Endothelial cell of hepatic sinusoid (primary cell): ENCODE measurements around the gene SOWAHC.
"Not testable (repeated sequence)": the region's sequence is repeated elsewhere in the genome, so short reads cannot be mapped to it uniquely, and the experiment has no call there.

Experiments used
- in situ Hi-C: cut with HindIII; loops from 2 replicates; pipeline ENCODE4 v1.10.0; 2017; ENCODE audit warnings: low sequenced_read_pairs

The SOWAHC gene

DNA sequence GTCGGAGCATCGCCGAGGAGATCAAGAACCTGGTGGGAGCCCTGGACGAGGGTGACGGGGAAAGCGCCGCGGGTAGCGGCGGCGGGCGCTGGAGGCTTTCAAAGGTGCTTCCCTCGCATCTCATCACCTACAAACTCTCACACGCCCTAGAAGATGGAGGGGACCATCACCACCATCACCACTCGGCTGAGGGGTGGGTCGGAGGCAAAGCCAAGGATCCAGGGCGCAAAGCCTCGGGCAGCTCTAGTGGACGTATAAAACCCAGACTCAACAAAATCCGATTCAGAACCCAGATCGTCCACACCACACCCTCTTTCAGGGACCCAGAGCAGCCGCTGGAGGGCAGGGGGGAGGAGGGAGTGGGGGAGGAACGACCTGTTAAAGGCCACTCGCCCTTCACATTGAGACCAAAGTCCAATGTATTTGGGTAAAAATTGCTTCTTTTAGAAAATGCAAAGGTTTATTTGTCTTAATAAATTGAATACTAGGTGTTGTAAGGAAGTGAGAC is 1.5 kb downstream of the SOWAHC start:
- in situ Hi-C loops, result no loop called here

DNA sequence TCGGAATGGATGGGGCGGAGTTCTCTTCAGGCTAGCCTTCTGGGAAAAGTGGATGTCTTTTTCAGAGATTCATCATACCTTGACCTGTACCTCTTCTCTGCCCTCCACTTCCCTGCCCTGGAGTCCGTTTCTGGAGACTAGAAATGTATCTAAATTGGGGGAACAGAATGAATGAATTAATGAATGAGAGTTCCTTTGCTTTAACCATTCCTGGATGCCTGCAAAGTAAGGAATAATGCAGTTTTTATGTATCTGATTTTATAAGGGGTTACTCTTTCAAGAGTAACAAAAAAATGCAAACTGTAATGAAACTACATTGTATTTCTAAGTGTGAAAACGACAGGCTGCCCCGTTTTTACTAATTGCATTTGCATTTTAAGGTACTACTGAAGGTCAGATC is 2.0 kb downstream of the SOWAHC start:
- in situ Hi-C loops, result no loop called here

DNA sequence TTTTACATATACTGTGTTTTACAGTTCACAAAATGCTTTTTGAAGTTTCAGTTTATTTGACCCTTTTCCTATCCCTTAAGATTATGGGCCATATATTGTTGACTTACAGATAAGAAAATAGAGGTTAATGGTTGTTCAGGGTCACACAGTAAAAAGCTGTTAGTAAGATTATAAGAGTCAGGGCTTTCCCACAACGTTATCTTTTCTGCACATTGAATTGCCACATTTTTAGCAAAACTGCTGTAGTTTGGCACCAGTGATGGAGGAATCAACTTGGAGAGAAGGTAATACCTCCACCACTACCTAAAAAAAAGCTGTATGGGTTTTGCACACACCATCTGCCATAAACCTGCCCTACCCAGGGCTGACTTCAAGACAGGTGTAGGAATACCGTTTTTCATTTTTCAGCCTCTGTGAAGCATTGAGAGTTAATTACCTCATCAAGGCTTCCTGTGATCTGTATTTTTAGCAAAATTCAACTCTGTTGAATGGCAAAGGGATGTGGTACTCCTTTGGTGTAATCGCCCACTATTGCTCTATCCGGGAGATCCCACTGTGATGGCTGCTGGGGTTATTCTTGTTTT is 5.0 kb downstream of the SOWAHC start:
- in situ Hi-C loops, result no loop called here

DNA sequence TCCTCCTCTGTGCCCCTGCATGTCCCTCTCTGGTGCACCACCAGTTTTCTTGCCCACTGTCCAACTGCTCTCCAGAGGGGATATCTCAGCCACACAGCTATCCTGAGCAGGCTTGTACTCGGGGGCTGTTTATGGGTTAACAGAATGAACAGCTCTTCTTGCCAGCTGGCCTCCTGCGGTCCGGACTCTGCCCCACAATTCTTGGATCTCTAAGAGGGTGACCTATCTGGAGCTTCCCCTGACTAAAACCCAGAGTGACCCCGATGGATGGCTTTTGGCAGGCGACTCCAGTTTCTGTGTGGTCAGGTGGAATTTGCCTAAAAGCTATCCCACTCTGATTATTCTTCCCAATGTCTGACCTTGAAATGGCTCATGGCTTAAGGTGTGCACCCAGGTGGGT is 9.1 kb downstream of the SOWAHC start:
- in situ Hi-C loops, result loop anchor here (5.0 kb wide), 1 partner anchor 39 kb away; no protein-coding TSS in a partner anchor

DNA sequence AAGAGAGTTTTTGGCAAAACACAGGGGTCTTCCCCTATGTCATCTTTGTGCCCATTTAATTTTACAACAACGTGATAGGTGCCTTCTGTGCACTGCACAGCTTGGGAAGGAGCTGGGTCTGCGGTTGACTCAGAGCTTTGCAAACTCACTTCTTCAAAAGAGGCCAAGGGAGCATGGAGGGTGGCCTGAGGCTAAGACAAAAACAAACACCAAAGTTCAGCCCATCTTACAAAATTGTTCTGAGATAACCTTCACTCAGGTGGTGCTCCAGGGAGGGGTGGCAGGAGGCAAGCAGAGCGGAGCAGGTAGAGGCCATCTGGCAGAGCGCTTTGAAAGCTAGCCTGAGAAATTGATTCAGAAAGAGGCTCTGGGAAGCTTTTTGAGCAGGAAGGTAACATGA is 9.8 kb downstream of the SOWAHC start:
- in situ Hi-C loops, result loop anchor here (5.0 kb wide), 1 partner anchor 38 kb away; no protein-coding TSS in a partner anchor

DNA sequence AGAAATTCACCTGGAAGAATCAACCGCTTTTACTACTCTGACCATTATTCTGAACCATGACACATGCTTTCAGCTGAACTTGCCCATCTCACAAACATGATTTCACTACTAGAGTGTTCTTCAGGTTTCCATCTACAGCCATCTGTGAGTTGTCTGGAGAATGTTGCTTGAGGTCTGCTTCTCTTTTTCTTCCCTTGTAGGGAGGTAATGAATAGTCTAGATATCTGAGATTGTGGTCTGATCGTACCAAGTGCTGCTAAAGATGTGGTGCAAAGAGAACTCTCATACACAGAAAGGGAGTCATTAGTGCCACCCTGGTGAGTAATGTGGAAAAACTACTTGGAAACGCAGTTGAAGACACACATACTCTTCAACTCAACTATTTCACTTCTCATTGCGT is 10.2 kb downstream of the SOWAHC start:
- in situ Hi-C loops, result loop anchor here (5.0 kb wide), 1 partner anchor 38 kb away; no protein-coding TSS in a partner anchor

DNA sequence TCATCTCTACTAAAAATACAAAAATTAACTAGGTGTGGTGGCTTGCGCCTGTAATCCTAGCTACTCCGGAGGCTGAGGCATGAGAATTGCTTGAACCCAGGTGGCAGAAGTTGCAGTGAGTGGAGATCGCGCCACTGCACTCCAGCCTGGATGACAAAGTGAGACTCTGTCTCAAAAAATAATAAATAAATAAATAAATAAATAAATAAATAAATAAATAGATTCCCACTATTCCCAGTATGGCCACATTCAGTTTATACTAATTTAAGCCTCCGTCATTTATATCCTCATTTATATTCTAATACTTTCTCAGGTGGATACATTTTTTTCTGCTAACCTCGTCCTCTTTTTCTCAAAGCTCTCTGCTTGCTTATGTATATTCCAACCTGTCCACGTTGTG is 14.2 kb downstream of the SOWAHC start:
- in situ Hi-C loops, result not testable (repeated sequence)

DNA sequence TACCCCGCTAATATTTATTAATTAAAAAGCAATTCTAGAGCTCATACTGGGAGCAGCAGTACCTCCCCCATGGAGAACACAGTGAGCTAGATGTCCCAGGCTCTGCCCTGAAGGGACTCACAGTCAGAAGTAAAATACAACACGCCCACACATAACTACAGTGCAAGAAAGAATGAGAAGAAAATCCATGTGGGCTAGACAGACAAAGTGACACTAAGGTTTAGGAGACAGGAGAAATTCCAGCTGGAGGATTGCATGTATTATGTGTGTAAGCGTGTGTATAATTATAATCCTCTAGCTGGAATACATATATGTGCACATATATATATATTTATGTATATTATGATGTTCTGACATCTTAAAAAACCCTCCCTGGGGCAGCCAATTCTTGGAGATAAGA is 15.7 kb downstream of the SOWAHC start:
- in situ Hi-C loops, result no loop called here

DNA sequence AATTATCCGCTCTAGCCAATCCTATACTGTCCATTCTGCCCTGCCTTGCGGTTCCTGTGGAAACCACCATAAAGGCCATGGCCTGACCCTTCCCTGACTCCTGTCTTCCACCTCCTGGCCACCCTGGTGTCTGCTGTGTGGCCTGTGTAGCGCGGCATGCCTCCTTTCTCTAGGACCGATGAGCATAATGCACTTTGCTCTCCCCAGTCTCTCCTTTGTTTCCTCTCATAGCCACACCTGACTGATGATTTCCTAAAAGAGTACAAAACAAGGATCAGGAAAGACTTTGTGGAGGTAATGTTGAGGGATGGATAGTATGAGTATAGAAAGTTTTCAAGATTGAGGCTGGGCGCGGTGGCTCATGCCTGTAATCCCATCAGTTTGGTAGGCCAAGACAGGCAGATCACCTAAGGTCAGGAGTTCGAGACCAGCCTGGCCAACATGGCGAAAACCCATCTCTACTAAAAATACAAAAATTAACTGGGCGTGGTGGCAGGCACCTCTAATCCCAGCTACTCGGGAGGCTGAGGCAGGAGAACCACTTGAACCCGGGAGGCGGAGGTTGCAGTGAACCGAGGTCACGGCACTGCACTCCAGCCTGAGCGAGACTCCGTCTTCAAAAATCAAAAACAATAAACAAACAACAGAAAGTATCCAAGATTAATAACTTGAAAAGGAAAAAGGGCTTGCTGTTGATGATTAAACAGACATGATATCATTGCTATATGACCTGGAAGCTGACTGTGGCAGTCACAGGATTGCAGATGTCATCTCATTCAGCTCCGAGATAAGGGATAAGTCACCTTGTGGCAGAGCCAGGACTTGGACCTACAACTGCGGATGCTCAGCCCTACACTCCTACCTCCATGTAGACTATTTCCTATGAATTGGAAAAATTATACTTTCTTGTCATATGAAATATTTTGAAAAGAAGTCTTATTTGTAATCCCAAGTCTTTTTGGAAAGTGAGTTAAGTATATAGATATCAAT is 16.6 kb downstream of the SOWAHC start:
- in situ Hi-C loops, result no loop called here

DNA sequence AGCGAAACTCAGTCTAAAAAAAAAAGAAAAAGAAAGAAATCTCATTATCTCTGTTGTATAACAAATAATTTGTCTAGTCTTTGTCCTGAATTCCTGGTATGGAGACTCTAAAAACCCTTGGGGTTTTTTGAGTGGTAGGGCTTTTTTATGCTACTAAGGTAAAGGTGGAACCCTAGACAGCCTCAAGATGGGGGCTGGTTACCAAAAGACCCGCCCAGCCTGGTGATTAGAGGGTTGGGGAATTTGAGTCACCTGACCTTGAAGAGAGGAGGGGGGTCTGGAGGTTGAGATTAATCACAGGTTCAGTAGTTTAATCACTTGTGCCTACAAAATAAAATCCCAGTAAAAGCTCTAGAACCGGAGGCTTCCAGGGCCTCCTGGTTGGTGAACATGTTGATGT is 17.6 kb downstream of the SOWAHC start:
- in situ Hi-C loops, result no loop called here

DNA sequence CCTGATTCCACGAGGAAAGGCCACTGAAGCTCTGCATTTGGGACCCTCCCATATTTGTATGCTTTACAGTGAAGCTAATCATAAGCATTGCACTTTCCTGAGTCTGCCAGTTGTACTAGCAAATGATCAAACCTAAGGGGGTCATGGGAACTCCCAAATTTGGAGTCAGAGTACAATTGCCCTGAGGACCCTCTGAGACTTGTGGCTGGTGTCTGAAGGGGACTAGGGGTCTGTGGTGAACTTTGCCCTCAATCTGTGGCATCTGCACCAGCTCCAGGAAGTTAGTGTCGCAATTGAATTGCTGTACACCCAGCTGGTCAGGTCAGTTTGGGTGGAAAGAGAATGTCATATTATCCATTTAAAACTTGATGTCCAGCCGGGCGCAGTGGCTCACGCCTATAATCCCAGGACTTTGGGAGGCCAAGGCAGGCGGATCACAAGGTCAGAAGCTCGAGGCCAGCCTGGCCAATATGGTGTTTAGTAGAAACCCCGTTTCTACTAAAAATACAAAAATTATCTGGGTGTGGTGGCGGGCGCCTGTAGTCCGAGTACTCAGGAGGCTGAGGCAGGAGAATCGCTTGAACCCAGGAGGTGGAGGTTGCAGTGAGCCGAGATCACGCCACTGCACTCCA is 18.1 kb downstream of the SOWAHC start:
- in situ Hi-C loops, result no loop called here

DNA sequence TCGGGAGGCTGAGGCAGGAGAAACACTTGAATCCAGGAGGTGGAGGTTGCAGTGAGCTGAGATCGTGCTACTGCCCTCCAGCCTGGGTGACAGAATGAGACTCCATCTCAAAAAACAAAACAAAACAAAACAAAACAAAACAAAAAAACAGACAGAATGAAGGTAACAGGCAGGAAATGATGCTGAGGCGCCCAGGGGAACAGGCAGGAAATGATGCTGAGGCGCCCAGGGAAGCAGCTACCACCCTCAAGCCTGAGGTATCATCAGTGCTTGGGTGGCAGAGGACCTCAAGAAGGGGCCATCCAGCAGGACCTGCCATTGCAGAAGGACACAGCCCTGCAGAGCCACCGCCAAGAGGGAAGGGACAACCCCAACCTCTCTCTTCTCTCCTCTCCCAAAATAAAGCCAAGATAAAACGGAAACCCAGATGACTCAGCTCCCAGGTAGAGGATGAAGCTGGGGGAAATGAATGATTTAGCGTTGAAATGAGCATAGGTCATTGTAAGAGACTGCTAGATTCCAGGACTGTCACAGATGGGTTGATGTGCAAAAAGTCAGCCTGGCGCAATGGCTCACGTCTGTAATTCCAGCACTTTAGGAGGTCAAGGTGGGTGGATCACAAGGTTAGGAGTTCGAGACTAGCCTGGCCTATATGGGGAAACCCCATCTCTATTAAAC is 19.3 kb downstream of the SOWAHC start:
- in situ Hi-C loops, result no loop called here

DNA sequence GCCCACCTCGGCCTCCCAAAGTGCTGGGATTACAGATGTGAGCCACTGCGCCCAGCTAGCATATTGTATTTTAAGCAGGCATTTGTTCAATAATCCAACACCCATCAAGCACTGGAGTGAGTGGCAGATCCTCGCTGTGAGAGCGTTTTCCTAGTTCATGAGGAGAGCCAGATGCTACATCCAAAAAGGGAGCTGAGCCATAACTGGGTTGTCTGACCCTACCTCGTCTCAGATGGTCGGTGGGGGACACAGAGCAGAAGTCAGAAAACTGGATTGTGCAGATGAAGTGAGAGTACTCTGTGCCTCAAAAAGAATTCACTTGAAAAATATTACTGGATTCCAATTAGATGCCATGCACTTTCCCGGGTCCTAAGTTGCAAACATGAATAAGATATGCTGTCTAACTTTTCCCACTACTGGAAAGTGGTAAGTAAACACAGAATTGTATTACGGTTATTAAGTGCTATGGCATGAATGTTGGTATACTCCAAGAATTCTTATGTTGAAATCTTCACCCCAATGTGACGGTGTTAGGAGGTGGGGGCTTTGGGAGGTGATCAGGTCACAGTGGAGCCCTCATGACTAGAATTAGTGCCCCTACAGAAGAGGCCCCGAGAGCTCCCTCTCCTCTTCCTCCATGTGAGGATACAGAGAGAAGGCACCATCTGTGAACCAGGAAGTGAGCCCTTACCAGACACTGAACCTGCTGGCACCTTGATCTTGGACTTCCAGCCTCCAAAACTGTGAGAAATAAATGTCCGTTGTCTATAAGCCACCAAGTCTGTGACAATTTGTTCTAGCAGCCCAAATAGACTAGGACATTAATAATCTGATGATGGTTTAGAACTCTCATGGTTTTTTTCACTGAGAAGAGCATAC is 21.5 kb downstream of the SOWAHC start:
- in situ Hi-C loops, result no loop called here

DNA sequence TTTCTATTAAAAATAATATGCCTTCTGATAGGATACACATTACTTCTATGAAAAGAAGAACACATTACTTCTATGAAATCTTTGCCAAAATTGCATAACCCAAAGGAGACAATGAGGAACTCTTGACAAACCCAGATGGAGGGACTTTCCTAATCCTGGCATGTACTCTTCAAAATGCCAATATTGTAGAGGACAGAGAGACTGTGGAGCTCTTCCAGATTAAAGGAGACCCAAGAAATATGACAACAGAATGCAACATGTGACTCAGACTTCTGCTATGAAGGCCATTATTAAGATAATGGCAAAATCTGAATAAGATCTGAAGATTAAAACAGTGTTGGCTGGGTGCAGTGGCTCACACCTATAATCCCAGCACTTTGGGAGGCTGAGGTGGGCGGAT is 22.2 kb downstream of the SOWAHC start:
- in situ Hi-C loops, result no loop called here

DNA sequence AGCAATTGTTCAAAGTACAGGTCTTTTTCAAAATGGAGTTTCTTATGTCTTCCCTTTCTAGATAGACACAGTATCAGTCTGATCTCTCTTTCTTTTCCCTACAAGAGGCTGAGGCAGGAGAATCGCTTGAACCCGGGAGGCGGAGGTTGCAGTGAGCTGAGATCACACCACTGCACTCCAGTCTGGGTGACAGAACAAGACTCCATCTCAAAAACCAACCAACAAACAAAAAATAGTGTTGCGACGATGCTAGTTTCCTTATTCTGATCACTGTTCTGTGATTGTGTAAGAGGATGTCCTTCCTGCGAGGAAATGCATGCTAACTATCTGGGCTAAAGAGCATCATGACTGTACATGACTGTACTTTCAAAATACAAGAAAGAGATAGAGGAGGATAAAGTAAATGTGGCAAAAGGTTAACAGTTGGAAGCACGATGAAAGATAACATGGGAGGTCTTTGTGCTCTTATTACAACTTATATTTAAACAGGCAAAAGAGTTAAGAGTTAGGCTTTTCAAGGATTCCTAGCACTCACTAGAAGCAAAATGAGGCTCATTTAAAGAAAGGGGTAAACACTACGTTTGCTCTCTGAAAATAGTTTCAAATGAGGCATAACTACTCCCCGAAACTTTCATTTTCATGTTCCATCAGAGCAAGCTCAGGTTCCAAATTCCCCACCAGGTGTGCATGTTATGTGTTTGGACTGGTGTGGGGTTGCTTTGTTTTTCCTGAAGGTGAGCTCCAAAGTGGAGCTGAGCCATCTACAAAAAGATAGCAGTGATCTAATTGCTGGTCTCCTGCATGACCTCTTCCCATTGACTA is 23.8 kb downstream of the SOWAHC start:
- in situ Hi-C loops, result no loop called here

DNA sequence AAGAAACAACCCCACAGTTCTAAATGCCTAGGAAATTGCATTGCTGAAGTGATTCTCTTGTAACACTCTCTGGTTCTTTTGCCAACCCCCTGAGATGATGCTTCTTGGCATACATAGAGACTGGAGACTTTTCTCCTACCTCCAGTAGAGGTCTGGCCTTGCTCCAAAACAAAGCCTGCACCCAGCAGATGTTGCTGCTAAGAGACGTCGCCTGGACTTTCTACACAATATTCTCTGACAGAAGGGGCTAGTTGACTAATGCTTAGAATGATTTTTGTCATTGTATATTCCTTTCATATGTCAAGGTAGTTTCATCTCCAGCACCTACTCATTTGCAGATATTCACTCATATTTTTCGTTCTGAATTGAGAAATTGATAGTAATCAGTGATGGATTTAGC is 24.6 kb downstream of the SOWAHC start:
- in situ Hi-C loops, result no loop called here

DNA sequence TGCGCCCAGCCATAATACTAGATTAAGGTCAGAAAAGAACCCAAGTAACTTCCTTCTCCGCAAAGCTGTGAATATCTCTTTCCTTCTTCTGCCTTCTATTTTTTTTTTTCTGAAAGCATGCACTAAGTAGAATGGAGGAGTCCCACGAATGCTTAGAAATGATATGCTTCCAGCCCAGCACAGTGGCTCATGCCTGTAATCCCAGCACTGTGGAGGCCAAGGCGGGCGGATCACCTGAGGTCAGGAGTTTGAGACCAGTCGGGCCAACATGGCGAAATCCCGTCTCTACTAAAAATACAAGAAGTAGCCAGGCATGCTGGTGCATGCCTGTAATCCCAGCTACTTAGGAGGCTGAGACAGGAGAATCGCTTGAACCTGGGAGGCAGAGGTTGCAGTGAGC is 25.8 kb downstream of the SOWAHC start:
- in situ Hi-C loops, result loop anchor here (10.0 kb wide), 1 partner anchor 375 kb away; no protein-coding TSS in a partner anchor

DNA sequence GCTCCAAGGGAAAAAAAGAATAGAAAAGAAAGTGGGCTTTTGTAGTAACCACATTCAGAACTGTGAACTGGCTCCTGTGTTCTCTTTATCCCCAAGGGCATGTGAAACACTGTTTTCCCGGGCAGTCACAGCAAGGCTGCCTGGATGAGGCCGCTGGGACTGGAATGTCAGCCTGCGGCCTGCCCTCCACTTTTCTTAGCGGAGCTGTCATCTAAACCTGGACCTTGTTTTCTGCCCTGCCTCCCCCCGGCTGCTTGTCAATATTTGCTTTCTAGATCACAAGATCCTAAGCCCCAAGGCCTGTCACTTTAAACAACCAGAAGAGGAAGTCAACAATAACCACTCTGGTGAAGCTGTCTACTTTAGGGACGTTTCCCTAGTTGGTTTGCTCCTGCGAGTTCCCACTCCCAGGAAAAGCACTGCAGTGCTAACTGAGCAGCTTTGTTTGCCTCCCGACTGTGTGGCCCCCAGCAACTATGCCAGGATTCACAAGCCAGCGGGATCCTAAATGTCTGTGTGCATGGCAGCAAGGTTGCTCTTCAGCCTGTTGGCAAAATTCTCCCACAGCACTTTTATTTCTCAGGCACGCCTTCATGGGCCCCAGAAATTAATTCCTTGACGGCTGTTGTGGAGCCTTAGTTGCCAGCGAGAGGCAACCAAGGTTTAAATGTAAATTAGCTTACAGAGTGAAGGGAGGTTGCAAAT is 30.6 kb downstream of the SOWAHC start:
- in situ Hi-C loops, result loop anchor here (5.0 to 10.0 kb wide), 2 partner anchors 63 to 380 kb away; no protein-coding TSS in a partner anchor
